HG03342 (cell line): ENCODE results near the gene F7.
"Not testable (repeated sequence)": the region's sequence is repeated elsewhere in the genome, so short reads cannot be mapped to it uniquely, and the experiment has no call there.

Source experiments
- ATAC-seq: cut with Tn5 transposase; IDR thresholded peaks from one replicate; pipeline ENCODE4 v1.9.1; 2021; ENCODE audit warnings: mild to moderate bottlenecking, moderate library complexity; ENCODE audit not compliant: unreplicated experiment

F7 gene

DNA sequence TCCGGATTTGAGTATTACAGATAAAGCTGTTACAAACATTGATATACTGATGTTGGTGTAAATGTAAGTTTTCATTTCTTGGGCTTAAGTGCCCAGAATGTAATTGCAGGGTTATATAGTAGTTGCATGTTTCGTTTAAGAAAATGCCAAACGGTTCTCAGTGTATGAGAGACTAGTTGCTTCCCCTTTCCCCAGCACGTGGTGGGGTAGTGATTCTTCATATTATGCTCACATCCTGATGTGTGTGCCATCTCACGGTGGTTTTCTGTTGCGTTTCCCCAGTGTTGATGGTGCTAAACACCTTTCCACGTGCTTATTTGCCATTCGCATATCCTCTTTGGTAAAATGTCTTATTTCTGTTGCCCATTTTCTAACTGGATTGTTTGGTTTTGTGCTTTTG lies 34.7 kb upstream of the F7 start:
- no peak for ATAC-seq

DNA sequence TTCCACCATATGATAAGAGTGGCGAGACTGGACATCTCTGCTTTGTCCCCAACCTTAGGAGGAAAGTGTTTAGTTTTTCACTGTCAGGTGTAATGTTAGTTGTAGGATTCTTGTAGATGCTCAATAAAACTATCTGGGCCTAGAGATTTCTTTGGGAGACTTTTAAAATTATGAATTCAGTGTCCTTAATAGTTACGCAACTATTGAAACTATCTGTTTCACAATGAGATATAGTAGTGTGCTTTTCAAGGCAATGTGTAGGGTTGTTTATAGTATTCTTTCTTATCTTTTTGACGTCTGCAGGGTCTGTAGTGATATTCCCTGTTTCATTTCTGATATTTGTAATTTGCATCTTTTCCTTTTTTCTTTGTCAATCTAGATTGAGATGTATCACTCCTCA lies 33.2 kb upstream of the F7 start:
- ATAC-seq, result no peak

DNA sequence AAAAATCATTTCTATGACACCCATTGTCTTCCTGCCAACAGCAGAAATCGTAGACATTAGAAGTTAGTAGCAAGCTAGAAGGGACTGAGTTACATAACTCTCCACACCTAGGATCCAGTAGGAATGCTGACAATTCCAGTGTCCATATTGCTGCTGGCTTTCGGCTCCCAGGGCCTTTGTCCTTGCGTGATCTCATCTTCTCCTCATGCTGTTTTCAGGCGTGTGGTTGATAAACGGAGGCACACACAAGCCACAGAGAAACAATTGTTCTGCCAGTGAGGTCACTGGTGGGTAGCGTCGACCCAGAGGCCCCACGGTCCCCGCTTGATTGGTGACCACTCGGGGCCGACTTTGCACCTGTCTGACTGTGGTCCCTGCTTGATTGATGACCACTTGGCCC lies 31.6 kb upstream of the F7 start:
- no peak for ATAC-seq

- no peak for ATAC-seq
Measured at GRCh38 chr13:113074401-113074800, 31.2 kb upstream of the F7 start.

- no peak for ATAC-seq
Measured at GRCh38 chr13:113074876-113075275, 30.7 kb upstream of the F7 start.

DNA sequence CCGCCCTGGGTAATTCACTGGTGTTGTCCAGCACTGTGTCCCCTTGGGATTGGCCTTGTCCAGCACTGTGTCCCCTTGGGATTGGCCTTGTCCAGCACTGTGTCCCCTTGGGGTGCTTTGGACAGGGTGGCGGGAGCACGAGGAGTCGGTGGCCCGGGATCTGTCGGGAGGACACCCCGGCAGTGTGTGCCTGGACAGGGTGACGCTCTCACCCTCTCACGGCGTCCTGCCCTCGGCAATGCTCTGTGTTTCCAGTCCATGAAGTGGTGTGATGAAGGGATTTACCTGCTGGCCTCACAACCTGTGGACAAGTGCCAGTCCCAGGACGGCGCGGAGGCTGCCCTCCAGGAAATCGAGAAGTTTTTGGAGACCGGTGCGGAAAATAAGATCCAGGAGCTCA lies 29.9 kb upstream of the F7 start:
- ATAC-seq, result no peak

DNA sequence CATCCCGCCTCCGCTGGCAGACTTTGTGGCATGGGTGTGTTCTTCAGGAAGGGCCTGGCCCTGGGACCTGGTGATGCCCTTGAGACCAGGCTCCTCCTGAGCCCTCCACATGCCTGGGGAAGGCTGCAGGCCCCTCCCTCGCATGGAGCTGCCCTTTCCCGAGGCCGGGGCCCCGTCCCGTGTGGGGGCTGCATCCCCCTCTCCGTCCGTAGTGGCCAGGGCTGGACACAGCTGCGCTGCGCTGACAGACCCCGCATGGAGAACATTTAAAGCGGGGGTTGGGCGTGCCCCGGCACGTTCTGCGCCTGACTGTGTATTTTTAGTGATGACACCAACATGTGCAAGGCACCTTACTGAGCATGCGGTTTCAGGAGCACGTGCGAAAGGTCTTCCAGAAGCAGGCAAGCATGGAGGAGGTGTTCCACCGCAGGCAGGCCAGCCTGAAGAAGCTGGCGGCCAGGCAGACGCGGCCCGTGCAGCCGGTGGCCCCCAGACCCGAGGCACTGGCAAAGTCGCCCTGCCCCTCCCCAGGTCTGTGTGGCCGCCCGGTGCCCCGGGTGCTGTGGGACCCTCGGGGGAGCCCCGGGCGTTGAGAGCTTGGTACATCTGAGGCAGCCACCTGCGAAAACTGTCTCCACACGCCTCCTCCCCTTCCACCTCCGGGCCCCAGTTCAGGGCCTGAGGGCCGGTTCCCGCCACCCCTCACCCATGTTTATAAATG lies 28.8 kb upstream of the F7 start:
- ATAC-seq, result no peak

DNA sequence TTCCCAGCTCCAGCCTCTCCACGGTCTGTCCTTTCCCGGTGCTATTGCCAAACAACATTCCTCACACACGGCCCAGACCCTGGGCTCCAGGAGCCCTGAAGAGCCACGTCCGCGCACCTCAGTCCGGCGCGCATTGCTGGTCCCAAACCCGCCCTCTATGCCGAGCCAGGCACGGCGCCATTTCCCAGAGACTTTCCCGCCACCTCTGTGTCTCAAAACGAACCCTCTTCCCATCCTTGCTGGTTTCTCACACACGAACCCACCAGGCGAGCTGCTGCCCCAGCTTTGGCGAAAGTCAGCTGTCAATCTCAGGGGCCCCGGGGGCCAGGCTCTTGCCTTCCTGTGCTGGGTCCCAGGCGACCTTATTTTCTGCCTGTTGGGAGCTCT lies 28.0 kb upstream of the F7 start:
- no peak for ATAC-seq

GRCh38 chr13:113077953-113078901 lies 27.4 kb upstream of the F7 start:
- no peak for ATAC-seq

DNA sequence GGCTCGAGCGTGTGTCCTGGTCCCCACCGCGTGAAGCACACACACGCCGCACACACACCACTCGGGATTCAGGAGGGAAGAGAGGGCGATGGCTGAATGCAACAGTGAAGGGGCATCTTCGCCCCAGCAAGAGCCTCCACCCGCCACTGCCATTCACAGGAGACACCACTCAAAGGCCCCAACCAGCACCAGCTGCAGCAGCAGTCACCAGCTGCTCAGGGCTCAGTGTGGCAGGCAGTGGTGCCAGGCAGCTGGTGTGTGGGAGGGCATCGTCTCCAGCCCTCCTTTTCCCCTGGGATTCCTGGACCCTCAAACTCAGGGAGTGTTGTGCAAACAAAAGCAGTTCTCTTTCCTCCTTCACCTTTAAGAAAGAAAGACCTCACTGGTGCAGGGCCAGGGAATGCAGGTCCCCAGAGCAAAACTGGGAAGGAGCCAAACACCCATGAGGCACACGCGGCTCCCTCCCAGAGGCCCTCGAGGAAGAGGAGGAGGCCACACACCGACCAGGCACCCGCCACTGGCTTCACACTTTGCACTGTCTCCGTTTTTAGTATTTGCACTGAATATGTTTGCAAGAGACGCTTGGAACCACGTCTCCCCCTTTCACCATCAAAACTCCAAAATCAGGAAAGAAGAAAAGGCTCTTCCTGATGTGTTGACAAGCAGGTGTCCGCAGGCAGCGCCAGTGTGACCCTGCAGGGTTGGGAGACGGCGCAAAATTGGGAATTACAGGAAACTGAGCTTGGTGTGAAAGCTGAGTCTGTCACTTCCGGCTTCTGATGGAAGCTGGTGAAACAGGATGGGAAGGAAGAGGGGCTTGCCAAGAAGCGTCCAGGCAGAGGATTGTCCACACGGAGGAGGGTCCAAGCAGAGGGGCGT lies 26.4 kb upstream of the F7 start:
- no peak for ATAC-seq

GRCh38 chr13:113079781-113080080 lies 25.9 kb upstream of the F7 start:
- ATAC-seq, result not testable (repeated sequence)

DNA sequence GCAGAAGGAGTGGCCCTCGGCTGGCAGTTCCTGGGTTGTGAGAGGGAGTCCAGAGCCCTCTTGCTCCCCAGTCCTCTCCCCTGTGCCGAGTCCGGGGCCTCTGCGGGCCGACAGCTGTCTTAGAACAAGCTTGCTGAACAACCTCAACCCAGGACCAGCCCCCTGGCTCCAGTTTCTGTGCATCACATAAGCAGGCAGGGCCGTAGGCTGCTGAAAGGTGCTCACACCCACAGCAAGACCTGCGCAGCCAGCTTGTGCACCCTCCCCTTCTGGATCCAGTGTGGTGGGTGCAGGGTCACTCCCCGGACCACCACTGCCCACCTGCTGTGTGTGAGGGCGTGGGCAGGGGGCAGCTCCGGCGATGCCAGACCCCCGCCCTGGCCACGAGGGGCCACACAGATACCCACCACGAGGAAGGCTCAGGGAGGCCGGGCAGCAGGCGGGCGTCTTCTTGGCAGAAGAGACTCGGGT lies 25.2 kb upstream of the F7 start:
- ATAC-seq, result no peak

GRCh38 chr13:113080901-113081521 lies 24.6 kb upstream of the F7 start:
- no peak for ATAC-seq

DNA sequence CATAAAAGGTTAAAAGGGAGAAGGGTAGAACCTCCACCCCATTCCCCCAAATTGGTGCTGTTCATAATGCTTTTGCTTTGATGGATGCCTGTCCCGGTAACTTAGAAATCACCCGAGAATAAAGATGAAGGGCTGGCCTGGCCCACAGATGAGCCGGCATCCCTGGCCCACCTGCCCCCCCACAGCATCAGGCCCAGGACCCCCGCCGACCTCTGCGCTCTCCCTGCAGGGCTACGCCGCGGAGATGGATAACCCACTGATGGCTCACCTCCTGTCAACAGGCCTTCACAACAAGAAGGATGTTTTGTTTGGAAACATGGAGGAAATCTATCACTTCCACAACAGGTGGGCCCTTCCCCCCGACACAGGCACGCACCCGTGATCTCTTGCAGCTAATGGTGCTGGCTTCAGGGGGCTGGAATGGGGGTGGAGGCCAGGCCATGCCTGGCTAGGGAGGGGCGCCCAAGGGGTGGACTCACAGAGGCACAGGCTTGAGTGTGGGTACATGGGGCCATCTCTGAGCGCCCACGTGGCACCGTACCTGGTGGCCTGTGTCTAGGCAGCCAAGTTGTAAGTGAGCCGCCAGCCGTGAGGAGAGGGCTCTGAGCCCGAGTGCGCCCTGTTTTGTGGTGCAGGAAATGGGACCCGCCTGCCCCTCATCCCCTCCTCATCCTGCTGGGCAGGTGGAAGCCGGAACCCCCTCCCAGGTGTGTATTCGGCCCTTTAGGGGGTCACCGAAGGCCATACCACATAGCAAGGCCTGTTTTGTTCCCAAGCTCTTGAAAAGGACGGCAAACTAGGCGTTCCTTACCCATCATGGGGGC lies 23.2 kb upstream of the F7 start:
- no peak for ATAC-seq

DNA sequence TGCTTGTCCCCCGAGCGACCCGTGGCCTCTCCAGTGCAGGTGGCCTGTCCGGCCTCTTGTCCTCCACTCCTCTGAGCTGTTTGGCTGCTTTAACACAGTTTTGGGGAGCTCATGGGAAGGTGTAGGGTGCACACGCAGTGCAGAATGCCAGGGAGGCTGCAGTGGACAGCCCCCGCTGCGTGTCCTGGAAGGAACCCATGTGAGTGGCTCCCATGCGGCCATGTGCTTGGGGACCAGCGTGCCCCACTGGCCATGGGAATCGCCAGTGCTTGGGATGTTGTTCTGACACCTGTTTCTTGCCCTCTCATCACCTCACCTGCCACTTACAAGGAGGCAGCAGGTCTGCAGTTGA lies 22.6 kb upstream of the F7 start:
- ATAC-seq, result no peak

GRCh38 chr13:113083402-113084061 lies 22.1 kb upstream of the F7 start:
- no peak for ATAC-seq

GRCh38 chr13:113084094-113084942 lies 21.3 kb upstream of the F7 start:
- ATAC-seq, result no peak

DNA sequence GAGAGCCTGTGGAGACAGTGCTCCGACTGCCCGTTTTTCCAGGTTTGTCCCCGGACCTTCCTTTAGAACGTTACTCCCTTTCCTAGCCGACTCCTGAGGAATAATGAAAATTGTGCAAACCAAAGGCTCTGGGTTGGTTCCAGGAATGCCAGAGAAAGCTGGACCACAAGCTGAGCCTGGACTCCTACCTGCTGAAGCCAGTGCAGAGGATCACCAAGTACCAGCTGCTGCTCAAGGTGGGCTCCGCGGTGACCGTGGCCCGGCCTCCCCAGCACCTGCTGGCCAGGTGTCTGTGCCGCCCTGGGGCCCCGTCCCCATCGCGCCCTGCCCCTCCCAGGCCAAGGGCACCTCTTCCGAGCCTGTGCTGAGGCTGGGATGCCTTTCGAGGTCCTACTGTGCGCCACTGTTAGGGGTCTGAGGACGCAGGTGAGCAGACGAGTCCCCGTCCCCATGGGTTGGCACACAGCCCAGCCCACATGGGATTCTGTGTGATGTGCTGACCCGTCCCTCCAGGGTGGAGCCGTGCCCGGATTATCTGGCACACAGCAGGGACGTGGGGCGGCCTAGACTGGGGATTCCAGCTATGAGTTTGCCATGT lies 20.5 kb upstream of the F7 start:
- no peak for ATAC-seq
